ENCODE data around the gene ACIN1.
"Not testable (repeated sequence)": the region's sequence is repeated elsewhere in the genome, so short reads cannot be mapped to it uniquely, and the experiment has no call there.

Gene ACIN1

DNA sequence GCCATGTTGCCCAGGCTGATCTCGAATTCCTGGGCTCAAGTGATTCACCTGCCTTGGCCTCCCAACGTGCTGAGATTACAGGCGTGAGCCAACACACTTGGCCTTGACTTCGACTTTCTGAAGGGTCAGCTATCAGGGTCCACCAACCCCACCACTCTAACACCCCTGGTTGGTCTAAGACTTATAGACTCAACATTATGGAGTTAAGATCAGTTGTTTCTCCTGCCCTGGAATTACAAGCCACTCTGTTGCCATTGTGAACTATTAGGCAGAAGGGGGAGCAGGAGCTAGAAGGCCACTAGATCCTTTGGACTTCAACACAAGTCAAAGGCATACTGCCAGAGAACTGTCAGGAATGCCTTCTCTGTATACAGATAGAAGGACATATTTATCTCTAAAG is 54.8 kb downstream of the ACIN1 start:
- no peak for DNase-seq

GRCh38 chr14:23035303-23036144 is 59.4 kb downstream of the ACIN1 start:
- DNase-seq, result no peak

DNA sequence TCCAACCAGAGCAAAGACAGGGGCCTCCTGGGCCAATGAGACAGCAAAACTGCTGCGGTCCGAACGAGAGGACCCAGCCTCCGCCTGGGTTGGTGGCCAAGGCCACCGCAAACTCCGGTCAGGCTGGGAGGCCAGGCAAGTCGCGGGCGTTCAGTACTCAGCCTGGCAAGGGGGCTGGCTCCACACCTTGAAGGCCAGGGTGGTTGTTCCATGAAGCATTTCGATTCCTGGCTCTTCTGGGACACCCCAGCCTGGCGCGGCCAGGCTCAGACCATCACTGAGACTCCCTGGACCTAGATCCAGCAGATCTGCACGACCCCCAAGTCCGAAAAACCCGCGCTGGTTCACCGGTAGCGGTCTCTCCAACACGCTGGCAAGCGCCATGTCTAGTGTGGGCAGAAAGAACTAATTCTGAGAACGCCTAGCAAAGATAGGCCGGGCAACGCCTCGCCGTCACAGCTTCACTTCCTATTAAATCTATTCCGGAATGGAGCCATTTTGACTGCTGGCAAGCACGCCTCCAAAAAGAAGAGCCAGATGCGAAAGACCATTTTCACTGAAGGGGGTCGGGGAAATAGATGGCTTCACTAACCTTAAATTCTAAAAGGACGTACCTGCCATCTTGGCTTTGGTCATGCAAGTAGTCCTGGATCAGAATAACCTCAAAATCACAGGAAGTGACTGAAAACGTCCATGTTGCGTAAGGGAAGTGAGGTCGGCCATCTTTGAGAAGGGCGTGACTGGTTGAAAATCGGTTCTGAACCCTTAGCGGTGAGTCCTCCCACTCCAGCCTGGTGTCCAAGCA is 60.2 kb downstream of the ACIN1 start, which contains the start of gene PSMB5:
Gene PSMB5, minus strand, starts transcription at position 403 of the 805 bp plus-strand sequence. Its CDS starts 19 bp downstream, at position 384.
- no peak for DNase-seq

- no peak for DNase-seq
Measured at GRCh38 chr14:23033801-23034497, 61.0 kb downstream of the ACIN1 start.

DNA sequence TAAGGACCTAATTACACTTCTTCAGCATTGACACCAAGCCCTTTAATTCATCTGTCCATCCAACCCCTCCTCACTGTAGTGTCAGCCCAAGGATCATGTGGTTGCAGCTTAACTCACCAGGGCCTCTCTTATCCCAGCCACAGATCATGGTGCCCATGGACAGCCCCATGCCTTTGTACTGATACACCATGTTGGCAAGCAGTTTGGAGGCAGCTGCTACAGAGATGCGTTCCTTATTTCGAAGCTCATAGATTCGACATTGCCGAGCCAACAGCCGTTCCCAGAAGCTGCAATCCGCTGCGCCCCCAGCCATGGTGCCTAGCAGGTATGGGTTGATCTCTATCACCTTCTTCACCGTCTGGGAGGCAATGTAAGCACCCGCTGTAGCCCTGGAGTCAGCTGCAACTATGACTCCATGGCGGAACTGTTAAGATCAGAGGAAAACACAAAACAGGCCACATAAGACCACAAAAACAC is 61.6 kb downstream of the ACIN1 start:
- DNase-seq, result no peak

- no peak for DNase-seq
Measured at GRCh38 chr14:23030936-23031335, 64.0 kb downstream of the ACIN1 start.

- DNase-seq, result no peak
Measured at GRCh38 chr14:23028799-23029198, 66.1 kb downstream of the ACIN1 start.

- DNase-seq, result no peak
Measured at GRCh38 chr14:23025151-23025814, 69.7 kb downstream of the ACIN1 start.

DNA sequence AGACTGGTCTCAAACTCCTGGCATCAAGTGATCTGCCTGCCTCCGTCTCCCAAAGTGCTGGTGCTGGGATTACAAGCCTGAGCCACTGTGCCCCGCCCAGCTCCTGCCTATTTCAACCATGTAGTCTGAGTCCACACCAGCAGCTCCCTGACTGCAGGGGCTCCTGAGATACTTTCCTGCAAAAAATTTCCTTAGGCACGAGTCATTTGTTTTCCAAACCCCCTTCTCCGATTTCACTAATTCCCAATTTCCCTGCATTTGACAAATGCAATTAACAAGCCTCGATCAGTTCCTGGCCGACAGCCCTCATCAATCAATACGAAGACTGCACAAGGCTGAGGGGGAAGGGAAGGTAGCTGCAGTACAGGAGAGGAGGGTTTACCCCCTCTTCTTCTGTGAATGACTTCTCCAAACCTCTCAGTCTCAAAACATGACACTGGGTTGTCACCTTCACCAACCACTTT is 70.3 kb downstream of the ACIN1 start:
- no peak for DNase-seq

DNA sequence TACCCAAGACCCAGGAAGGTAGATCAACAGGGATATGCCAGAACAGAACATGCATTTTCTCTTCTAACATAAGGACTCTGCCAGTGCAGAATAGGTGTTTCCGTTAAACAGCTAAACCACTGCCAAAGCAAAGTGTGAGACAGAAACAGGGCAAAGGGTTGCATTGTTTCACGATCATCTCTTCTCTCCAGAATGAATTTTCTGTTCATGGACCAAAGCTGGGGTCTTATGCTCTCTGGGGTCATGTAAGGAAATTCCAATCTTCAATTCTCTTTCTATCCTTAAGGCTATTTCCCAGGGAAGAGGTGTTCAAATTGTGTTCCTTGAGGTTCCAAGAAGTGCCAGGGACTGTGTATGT is 71.2 kb downstream of the ACIN1 start:
- DNase-seq, result no peak

GRCh38 chr14:23023022-23023794 is 71.7 kb downstream of the ACIN1 start:
- no peak for DNase-seq

DNA sequence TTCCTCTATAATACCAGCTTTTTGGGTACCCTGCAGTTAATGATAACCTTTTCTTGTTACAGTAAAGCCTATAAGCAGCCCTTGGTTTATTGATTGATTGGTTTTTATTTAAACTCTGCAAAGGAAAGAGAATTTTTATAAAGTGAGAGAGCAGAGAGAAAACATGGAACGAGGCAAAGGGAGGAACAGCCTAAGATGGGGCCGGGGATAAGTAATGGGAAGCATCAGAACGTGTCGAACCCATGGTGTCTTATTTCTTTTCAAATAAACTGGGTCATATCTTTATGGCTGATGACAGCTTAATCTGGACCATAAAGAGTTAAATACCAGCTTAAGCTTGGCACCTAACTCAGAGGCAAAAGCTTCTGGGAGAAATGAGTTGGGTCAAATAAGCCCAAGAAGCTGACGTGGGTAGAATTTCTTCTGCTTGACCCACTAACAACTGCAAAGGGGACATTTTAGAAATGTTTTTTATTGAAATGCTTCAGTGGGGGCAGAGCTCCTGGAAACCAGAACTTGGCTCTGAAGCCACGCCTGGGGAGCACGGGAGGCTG is 73.0 kb downstream of the ACIN1 start:
- DNase-seq, result no peak

- no peak for DNase-seq
Measured at GRCh38 chr14:23021434-23021833, 73.5 kb downstream of the ACIN1 start.

DNA sequence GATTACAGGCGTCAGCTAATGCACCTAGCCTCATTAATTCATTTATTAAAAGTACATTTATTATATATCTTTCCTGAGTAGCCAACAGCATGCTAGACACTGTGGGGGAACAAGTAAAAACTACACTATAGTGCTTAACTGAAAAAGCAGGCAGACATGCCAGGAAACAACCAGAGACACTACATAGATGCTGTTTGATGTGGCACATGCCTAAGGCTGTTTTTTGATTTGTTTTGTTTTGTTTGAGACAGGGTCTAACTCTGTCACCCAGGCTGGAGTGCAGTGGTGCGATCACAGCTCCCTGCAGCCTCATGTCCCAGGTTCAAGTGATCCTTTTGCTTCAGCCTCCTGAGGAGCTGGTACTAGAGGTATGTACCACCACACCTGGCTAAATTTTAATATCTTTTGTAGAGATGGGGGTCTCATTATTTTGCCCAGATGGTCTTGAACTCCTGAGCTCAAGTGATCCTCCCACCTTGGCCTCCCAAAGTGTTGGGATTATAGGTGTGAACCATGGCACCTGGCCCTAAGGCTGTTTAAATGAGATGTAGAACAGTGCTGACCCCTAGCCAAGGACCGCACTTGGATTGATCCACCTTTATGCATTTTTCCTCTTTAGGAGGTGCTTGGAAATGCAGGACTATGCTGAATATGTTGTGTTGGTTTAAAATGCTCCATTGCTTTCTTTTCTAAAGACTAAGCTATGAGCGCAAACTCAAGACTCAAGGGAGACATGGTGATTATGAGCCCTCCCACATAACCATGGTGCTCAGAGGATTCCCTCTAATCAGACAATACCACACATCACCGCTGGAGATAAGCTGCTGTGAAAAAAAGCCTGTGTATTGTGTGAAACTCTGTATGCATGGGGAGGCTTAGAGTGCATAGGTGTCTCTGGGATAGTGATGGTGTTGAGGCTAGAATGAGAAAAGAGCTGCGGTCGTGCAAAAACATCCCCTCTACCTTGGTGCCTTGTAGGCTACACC is 74.5 kb downstream of the ACIN1 start:
- no peak for DNase-seq

DNA sequence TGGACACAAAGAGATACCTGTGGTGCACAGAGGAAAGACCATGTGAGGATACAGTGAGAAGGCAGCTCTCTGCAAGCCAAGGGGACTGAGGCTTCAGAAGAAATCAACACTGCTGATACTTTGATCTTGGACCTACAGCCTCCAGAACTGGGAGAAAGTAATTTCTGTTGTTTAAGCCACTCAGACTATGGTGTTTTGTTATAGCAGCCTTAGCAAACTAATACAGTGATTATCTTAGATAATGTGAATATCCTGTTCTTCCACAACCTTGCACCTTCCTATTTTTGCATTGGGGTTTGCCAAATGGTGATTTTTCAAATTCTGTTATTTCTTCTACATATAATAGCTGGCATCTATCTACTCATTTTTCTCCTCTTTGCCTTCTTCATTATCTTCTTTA is 76.8 kb downstream of the ACIN1 start:
- no peak for DNase-seq

- DNase-seq, result no peak
Measured at GRCh38 chr14:23017091-23017490, 77.8 kb downstream of the ACIN1 start.

DNA sequence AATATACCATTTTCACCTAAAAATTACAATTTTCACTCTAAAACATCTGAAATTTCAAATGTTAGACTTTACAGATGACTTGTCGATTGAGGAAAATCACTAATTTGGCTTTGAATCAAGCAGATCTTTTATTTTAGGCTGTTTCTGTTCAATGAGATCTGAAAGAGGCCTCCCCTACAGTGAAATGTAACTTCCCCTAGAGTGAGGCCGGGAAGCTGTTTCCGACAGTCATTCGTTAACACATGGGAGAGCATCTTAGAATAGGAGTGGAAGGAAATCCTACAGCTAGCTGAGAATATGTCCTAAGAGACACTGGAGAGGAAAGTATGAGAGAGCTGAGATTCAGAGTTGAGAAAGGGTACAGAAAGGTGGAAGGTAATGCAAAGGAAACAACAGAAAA is 79.3 kb downstream of the ACIN1 start:
- no peak for DNase-seq

DNA sequence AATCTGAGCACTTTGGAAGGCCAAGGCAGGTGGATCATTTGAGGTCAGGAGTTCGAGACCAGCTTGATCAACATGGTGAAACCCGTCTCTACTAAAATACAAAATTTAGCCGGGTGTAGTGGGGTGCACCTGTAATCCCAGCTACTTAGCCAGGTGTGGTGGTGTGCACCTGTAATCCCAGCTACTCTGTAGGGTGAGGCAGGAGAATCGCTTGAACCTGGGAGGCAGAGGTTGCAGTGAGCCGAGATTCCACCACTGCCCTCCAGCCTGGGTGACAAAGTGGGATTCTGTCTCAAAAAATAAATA is 81.2 kb downstream of the ACIN1 start:
- DNase-seq, result not testable (repeated sequence)

GRCh38 chr14:23013054-23013748 is 81.7 kb downstream of the ACIN1 start:
- no peak for DNase-seq

Data from NCI-H1930 (cell line).